ENCODE measurements around the gene MKLN1. TPM values are rescaled to one million over a fixed set of nuclear protein-coding genes. Genes with fewer than 3 reads are reported as not detected.

Gene MKLN1
- total and polyA plus RNA-seq, 4 donors = 7.1 to 48.4 (median 25.5) TPM

- Histone ChIP-seq H3K27ac (ENCODE audit: low read depth in 1 of 2, low read length in 2 of 2) (no peak overlapping the region), H3K27me3 (ENCODE audit: control insufficient read depth in 4 of 4, insufficient read depth in 4 of 4, low read length in 3 of 4) (no peaks in the 10 kb centered on the region), H3K4me1 (ENCODE audit: control insufficient read depth in 4 of 4, insufficient read depth in 4 of 4, low read length in 3 of 4) (no peaks in the 10 kb centered on the region), H3K4me3 (ENCODE audit: low read depth in 1 of 3, low read length in 3 of 3) (no peak overlapping the region), H3K9ac (ENCODE audit: low read depth in 1 of 2, low read length in 2 of 2) (no peak overlapping the region), H3K9me3 (ENCODE audit: control insufficient read depth in 4 of 4, low read length in 3 of 4) (no peaks in the 10 kb centered on the region), H3K36me3 (ENCODE audit: control insufficient read depth in 4 of 4, insufficient read depth in 3 of 4, low read depth in 1 of 4, low read length in 3 of 4) (no peaks in the 10 kb centered on the region)
- no peak for TF ChIP-seq NR2F2 (IDR thresholded peaks at IDR 0.05)
- no peak for TF ChIP-seq RAD21 (IDR thresholded peaks at IDR 0.05)
- TF ChIP-seq ATF3 (IDR thresholded peaks at IDR 0.05) = no peak
- no peak for TF ChIP-seq YY1 (IDR thresholded peaks at IDR 0.05)
- TF ChIP-seq ZBTB33 (IDR thresholded peaks at IDR 0.05) = no peak
- no peak for TF ChIP-seq HNF4G (IDR thresholded peaks at IDR 0.05)
- TF ChIP-seq REST (IDR thresholded peaks at IDR 0.05) = no peak
- TF ChIP-seq SP1 (IDR thresholded peaks at IDR 0.05) = no peak
- TF ChIP-seq FOXA2 (IDR thresholded peaks at IDR 0.05) = no peak
- TF ChIP-seq TAF1 (conservative IDR thresholded peaks at IDR 0.05) = no peak
- no peak for TF ChIP-seq CTCF (IDR thresholded peaks at IDR 0.05; ENCODE audit: low read depth, low read length, missing input control)
- no peak for TF ChIP-seq MAX (IDR thresholded peaks at IDR 0.05)
- TF ChIP-seq HNF4A (conservative IDR thresholded peaks at IDR 0.05) = no peak
- TF ChIP-seq JUND (IDR thresholded peaks at IDR 0.05) = no peak
- no peak for TF ChIP-seq FOXA1 (IDR thresholded peaks at IDR 0.05)
- no peak for TF ChIP-seq EGR1 (IDR thresholded peaks at IDR 0.05; ENCODE audit: low read depth in 2 of 2)
- TF ChIP-seq GABPA (IDR thresholded peaks at IDR 0.05 in 1 of 2, conservative IDR thresholded peaks at IDR 0.05 in 1 of 2) = no peak
- TF ChIP-seq RXRA (IDR thresholded peaks at IDR 0.05) = no peak
- no peak for DNase-seq (ENCODE audit: low spot score)
- WGBS = 89% methylated on average over 6 of the region's 6 CpGs
Observed at GRCh38 chr7:131298608-131298992, 29.1 kb upstream of the MKLN1 start.
